Measurements from ENCODE around the gene CRACR2B.

GRCh38 chr11:860234-861104, 32.8 kb downstream of the CRACR2B start:
- TF ChIP-seq EZH2 (IDR thresholded peaks at IDR 0.05; ENCODE audit: borderline replicate concordance, control insufficient read depth, low read depth, low read length) (no peak), RFX5 (IDR thresholded peaks at IDR 0.05; ENCODE audit: low read depth, low read length) (no peak), ETV6 (conservative IDR thresholded peaks at IDR 0.05 in 1 of 2, IDR thresholded peaks at IDR 0.05 in 1 of 2; ENCODE audit: borderline replicate concordance in 1 of 2, low read depth in 1 of 2) (no peak), RCOR1 (conservative IDR thresholded peaks at IDR 0.05; ENCODE audit: low read depth, low read length) (no peak), BRCA1 (IDR thresholded peaks at IDR 0.05; ENCODE audit: low read depth, low read length) (no peak)
